Hepatocyte (in vitro differentiated cells): ENCODE data around the gene PLA2G4D.

Experiments
- CTCF ChIP-seq: fragments of 200-600 bp; sonication (generic); IDR thresholded peaks from 2 replicates; pipeline ENCODE4 v1.5.1; 2016; ENCODE audit warnings: antibody characterized with exemption, mild to moderate bottlenecking; ENCODE audit not compliant: poor library complexity
- EZH2 ChIP-seq: fragments of 200-600 bp; sonication (generic); IDR thresholded peaks from 2 replicates; pipeline ENCODE4 v1.6.1; 2016; ENCODE audit warnings: antibody characterized with exemption, mild to moderate bottlenecking, borderline replicate concordance

GRCh38 chr15:42035435-42035761 is 59.0 kb downstream of the PLA2G4D start:
- TF ChIP-seq EZH2: no peak
- TF ChIP-seq CTCF: no peak
